A204.1 (cell line): ENCODE data around the gene ZFAND6.
"Not testable (repeated sequence)": the region's sequence is repeated elsewhere in the genome, so short reads cannot be mapped to it uniquely, and the experiment has no call there.

Experiments used
- FAIRE-seq: peaks from 2 replicates; lab custom pipeline; 2012; peaks lifted over from hg19 to GRCh38; lab: Jason Lieb, UNC

The ZFAND6 gene

GRCh38 chr15:80099241-80099640, 39.8 kb downstream of the ZFAND6 start:
- FAIRE-seq: no peak

GRCh38 chr15:80099662-80100061, 40.2 kb downstream of the ZFAND6 start:
- not testable (repeated sequence) for FAIRE-seq

GRCh38 chr15:80100247-80100646, 40.8 kb downstream of the ZFAND6 start:
- FAIRE-seq: no peak

GRCh38 chr15:80105193-80105592, 45.7 kb downstream of the ZFAND6 start:
- FAIRE-seq: no peak

GRCh38 chr15:80105595-80105994, 46.1 kb downstream of the ZFAND6 start:
- FAIRE-seq: no peak

GRCh38 chr15:80106051-80106450, 46.6 kb downstream of the ZFAND6 start:
- no peak for FAIRE-seq

- FAIRE-seq: no peak
Observed at GRCh38 chr15:80107204-80107603, 47.7 kb downstream of the ZFAND6 start.

GRCh38 chr15:80107774-80108173, 48.3 kb downstream of the ZFAND6 start:
- no peak for FAIRE-seq

GRCh38 chr15:80109388-80109787, 49.9 kb downstream of the ZFAND6 start:
- no peak for FAIRE-seq

- no peak for FAIRE-seq
Observed at GRCh38 chr15:80110920-80111319, 51.4 kb downstream of the ZFAND6 start.

- FAIRE-seq: no peak
Observed at GRCh38 chr15:80114114-80114513, 54.6 kb downstream of the ZFAND6 start.

GRCh38 chr15:80115021-80115420, 55.5 kb downstream of the ZFAND6 start:
- FAIRE-seq: no peak

- FAIRE-seq: no peak
Observed at GRCh38 chr15:80118956-80119355, 59.5 kb downstream of the ZFAND6 start.

- FAIRE-seq: no peak
Observed at GRCh38 chr15:80120636-80121035, 61.2 kb downstream of the ZFAND6 start.

- FAIRE-seq: no peak
Observed at GRCh38 chr15:80121546-80121945, 62.1 kb downstream of the ZFAND6 start.

- FAIRE-seq: no peak
Observed at GRCh38 chr15:80123034-80123433, 63.6 kb downstream of the ZFAND6 start.

GRCh38 chr15:80127253-80127652, 67.8 kb downstream of the ZFAND6 start:
- FAIRE-seq: not testable (repeated sequence)

- FAIRE-seq: no peak
Observed at GRCh38 chr15:80127911-80128310, 68.4 kb downstream of the ZFAND6 start.

GRCh38 chr15:80132382-80132781, 72.9 kb downstream of the ZFAND6 start:
- no peak for FAIRE-seq

GRCh38 chr15:80136854-80137253, 77.4 kb downstream of the ZFAND6 start:
- no peak for FAIRE-seq

GRCh38 chr15:80138961-80139360, 79.5 kb downstream of the ZFAND6 start:
- FAIRE-seq: no peak

GRCh38 chr15:80140909-80141308, 81.4 kb downstream of the ZFAND6 start:
- FAIRE-seq: no peak

- no peak for FAIRE-seq
Observed at GRCh38 chr15:80141916-80142598, 82.6 kb downstream of the ZFAND6 start.

- FAIRE-seq: no peak
Observed at GRCh38 chr15:80142646-80143045, 83.2 kb downstream of the ZFAND6 start.

- no peak for FAIRE-seq
Observed at GRCh38 chr15:80151148-80151547, 91.7 kb downstream of the ZFAND6 start.
